ENCODE measurements around the gene CD37.

Gene CD37

DNA sequence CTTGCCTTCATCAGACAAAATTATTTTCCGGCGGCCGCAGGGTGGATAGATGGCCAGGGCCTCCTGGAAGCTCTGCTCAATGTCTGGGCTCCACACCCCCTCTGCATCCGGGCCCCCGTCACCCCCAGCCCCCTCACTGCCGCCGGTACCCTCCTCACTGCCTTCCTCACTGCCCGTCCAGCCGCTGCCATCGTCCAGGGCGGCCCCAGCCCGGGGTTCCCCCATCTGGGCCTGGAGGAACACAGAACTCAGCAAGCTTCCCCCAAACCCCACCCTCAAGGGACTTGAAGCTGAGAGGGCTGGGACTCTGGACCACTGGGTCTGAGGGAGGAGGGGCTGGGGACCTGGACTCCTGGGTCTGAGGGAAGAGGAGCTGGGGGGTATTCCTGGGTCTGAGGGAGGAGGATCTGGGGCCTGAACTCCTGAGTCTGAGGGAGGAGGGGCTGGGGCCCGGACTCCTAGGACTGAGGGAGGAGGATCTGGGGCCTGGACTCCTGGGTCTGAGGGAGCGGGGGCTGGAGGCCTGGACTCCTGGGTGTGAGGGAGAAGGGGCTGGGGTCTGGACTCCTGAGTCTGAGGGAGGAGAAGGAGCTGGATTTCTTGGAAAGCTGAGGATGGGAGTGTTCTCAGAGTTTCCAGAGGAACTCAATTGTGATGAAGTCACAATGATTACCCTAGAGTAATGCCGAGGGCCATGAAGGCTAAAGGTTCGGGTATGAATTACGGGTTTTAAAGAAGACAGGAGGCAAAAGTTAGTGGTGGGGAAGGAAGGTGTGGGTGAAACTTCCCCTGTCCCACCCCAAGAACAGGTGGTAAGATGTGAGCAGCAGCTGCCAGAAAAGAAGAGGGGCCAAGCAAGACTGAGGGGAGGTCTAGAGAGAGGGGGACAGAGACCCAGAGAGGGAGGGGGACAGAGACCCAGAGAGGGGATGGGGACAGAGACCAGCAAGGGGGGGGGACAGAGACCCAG lies 24.9 kb downstream of the CD37 start:
- Histone ChIP-seq H2AFZ (ENCODE audit: low read depth, low read length, severe bottlenecking) (no peak overlapping the region), H3F3A (ENCODE audit: insufficient read depth) (no peaks in the 10 kb centered on the region), H3K27ac (ENCODE audit: low read depth, low read length) (no peak overlapping the region), H3K4me3 (ENCODE audit: insufficient read depth, low read length, poor library complexity, severe bottlenecking) (no peak overlapping the region), H3K9me3 (ENCODE audit: insufficient read depth, low read length) (no peaks in the 10 kb centered on the region), H3K79me2 (ENCODE audit: insufficient read depth, low read length) (no peaks in the 10 kb centered on the region), H3K27me3 (ENCODE audit: low read length) (no peaks in the 10 kb centered on the region), H3K9me2 (replicated peaks; ENCODE audit: insufficient read depth, low read length) (no peaks in the 10 kb centered on the region), H3K4me2 (ENCODE audit: low read depth, low read length, poor library complexity, severe bottlenecking) (no peak overlapping the region), H3K36me3 (ENCODE audit: low read length) (no peaks in the 10 kb centered on the region), H3K9ac (ENCODE audit: low read length) (no peak overlapping the region), H4K20me1 (ENCODE audit: low read depth, low read length) (no peaks in the 10 kb centered on the region)
- TF ChIP-seq, protein P1, sequence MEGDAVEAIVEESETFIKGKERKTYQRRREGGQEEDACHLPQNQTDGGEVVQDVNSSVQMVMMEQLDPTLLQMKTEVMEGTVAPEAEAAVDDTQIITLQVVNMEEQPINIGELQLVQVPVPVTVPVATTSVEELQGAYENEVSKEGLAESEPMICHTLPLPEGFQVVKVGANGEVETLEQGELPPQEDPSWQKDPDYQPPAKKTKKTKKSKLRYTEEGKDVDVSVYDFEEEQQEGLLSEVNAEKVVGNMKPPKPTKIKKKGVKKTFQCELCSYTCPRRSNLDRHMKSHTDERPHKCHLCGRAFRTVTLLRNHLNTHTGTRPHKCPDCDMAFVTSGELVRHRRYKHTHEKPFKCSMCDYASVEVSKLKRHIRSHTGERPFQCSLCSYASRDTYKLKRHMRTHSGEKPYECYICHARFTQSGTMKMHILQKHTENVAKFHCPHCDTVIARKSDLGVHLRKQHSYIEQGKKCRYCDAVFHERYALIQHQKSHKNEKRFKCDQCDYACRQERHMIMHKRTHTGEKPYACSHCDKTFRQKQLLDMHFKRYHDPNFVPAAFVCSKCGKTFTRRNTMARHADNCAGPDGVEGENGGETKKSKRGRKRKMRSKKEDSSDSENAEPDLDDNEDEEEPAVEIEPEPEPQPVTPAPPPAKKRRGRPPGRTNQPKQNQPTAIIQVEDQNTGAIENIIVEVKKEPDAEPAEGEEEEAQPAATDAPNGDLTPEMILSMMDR (IDR thresholded peaks at IDR 0.05; ENCODE audit: insufficient read depth, low read length, poor library complexity, severe bottlenecking), result no peak
- TF ChIP-seq EZH2phosphoT487 (conservative IDR thresholded peaks at IDR 0.05; ENCODE audit: low read length), result no peak

DNA sequence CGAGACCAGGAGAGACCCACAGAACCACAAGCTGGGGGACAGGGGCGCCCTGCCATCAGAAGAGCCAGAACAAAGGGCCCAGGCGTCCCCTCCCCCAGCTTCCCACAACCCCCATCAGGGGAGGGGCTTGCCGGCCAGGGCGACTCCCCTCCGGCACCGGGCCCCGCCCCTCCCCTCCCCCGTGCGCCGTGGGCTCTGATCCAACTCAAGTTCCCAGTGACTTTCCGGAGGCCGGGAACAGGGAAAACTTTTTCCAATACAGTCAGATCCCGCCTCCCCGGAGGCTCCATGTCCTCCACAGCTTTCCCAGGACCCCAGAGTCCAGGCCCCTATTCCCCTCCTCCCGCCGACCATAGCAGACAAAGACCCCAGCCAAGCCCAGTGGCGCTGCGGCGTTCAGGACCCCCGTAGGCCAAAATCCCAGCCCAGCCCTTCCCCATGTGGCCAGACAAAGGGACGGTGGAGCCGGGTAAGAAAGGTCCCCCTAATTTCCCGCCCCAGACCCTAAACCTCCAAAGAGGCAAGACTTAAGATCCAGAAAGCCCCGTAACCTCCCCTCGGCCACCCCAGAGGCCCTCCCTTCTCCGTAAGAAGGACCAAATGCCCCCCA lies 26.3 kb downstream of the CD37 start:
- no peak overlapping the region for H2AFZ ChIP-seq (ENCODE audit: low read depth, low read length, severe bottlenecking)

DNA sequence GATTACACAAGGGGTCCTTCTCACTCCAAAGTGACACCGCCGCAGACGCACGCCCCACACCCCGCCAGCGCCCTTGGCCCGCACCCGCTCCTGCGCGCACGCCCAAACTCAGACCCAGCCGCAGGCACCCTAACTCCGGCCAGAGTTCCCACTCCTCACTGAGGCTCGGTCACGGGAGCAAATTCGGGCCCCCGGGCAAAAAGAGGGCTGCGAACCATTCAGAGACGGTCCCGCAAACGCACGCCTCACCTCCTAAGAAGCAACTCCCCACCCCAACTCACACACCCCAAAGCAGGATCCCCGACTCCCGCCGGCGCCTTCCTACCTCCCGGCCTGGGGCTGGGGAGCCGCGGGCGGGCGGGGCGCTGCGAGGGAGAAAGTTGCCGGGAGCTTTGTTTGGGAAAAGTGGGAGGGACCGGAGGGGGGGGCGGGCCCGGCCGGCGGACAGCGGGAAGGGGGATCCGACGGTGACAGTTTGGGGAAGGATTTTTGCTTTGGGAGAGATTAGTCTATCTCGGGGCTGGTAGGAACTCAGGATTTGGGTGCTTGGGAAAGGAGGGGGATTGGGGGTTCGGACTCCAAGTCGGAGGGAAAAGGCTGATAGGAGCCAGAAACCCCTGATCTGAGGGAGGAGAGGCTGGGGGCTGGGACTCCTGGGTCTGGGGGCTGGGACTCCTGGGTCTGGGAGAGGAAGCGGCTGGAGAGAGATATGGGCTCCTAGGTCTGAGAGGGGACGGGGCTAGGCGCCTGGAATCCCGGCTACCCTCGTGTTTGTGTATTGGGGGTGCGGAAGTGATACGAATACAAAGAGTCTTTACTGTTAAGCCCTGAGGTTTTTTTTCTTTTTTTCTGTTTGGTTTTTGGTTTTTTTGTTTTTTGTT lies 27.1 kb downstream of the CD37 start, which contains the start of gene TEAD2:
Gene TEAD2, minus strand, starts transcription at position 369 of the 881 bp plus-strand sequence. CDS start 2,341 bp downstream, outside the sequence.
- H3K27ac ChIP-seq (ENCODE audit: low read depth, low read length), result no peak within 1 kb of the TSS
- H3K4me3 ChIP-seq (ENCODE audit: insufficient read depth, low read length, poor library complexity, severe bottlenecking), result no peak within 1 kb of the TSS
- H3K9me2 ChIP-seq (replicated peaks; ENCODE audit: insufficient read depth, low read length), result no peaks in the 10 kb centered on the region
- no peaks in the 10 kb centered on the region for H3K79me2 ChIP-seq (ENCODE audit: insufficient read depth, low read length)
- no peak for TF ChIP-seq EZH2phosphoT487 (conservative IDR thresholded peaks at IDR 0.05; ENCODE audit: low read length)
- TF ChIP-seq, protein P1 (IDR thresholded peaks at IDR 0.05; ENCODE audit: insufficient read depth, low read length, poor library complexity, severe bottlenecking), result no peak
- no peak within 1 kb of the TSS for H3K4me2 ChIP-seq (ENCODE audit: low read depth, low read length, poor library complexity, severe bottlenecking)
- H3K36me3 ChIP-seq (ENCODE audit: low read length), result no peaks in the 10 kb centered on the region
- H3K9me3 ChIP-seq (ENCODE audit: insufficient read depth, low read length), result no peaks in the 10 kb centered on the region
- H3K27me3 ChIP-seq (ENCODE audit: low read length), result no peaks in the 10 kb centered on the region
- no peak within 1 kb of the TSS for H2AFZ ChIP-seq (ENCODE audit: low read depth, low read length, severe bottlenecking)
- H3F3A ChIP-seq (ENCODE audit: insufficient read depth), result no peaks in the 10 kb centered on the region; the same call in 1 of the 2 replicates
- H3K9ac ChIP-seq (ENCODE audit: low read length), result no peak within 1 kb of the TSS
- no peaks in the 10 kb centered on the region for H4K20me1 ChIP-seq (ENCODE audit: low read depth, low read length)

More for the DNA sequence above, 26.3 kb downstream of the CD37 start:
- Histone ChIP-seq H3K9me2 (replicated peaks; ENCODE audit: insufficient read depth, low read length) (no peaks in the 10 kb centered on the region), H3F3A (ENCODE audit: insufficient read depth) (no peaks in the 10 kb centered on the region; the same call in 1 of the 2 replicates), H3K36me3 (ENCODE audit: low read length) (no peaks in the 10 kb centered on the region), H3K4me3 (ENCODE audit: insufficient read depth, low read length, poor library complexity, severe bottlenecking) (no peak overlapping the region), H3K9ac (ENCODE audit: low read length) (no peak overlapping the region), H3K27me3 (ENCODE audit: low read length) (no peaks in the 10 kb centered on the region), H4K20me1 (ENCODE audit: low read depth, low read length) (no peaks in the 10 kb centered on the region), H3K4me2 (ENCODE audit: low read depth, low read length, poor library complexity, severe bottlenecking) (no peak overlapping the region), H3K9me3 (ENCODE audit: insufficient read depth, low read length) (no peaks in the 10 kb centered on the region), H3K79me2 (ENCODE audit: insufficient read depth, low read length) (no peaks in the 10 kb centered on the region), H3K27ac (ENCODE audit: low read depth, low read length) (no peak overlapping the region)
- TF ChIP-seq EZH2phosphoT487 (conservative IDR thresholded peaks at IDR 0.05; ENCODE audit: low read length), result no peak
- TF ChIP-seq, protein P1 (IDR thresholded peaks at IDR 0.05; ENCODE audit: insufficient read depth, low read length, poor library complexity, severe bottlenecking), result no peak
